DOHH2 (cell line): ENCODE data around the gene TIMP3.
"Not testable (repeated sequence)": the region's sequence is repeated elsewhere in the genome, so short reads cannot be mapped to it uniquely, and the experiment has no call there.

Experiments used
- EZH2phosphoT487 ChIP-seq: fragments of 200-600 bp; sonication (generic); IDR thresholded peaks from 2 replicates; pipeline ENCODE4 v1.6.1; 2017; ENCODE audit warnings: borderline replicate concordance, mild to moderate bottlenecking, antibody characterized with exemption, low read length, moderate library complexity, mixed read lengths
- TF ChIP-seq, protein P1 (sequence below): fragments of 200-600 bp; sonication (generic); IDR thresholded peaks from one replicate; pipeline ENCODE4 v1.5.1; 2014; ENCODE audit warnings: antibody characterized with exemption, mild to moderate bottlenecking, low read depth, low read length; ENCODE audit not compliant: poor library complexity, severe bottlenecking

DNA sequence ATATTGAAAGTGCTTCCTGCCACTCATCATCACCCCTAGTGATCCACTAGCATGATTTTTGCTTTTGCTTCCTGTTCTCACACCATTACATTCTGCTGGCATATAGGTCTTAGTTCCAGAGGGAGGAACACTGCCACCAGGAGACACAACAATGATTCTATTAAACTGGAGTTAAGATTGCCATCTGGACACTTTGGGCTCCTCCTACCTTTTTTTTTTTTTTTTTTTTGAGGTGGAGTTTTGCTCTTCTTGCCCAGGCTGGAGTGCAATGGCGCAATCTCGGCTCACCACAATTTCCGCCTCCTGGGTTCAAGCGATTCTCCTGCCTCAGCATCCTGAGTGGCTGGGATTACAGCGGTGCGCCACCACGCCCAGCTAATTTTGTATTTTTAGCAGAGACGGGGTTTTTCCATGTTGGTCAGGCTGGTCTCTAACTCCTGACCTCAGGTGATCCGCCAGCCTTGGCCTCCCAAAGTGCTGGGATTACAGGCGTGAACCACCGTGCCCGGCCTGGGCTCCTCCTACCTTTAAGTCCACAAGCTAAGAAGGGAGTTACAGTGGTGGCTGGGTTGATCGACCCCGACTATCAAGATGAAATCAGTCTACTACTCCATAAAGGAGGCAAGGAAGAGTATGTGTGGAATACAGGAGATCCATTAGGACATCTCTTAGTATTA, 44.3 kb upstream of the TIMP3 start:
- TF ChIP-seq EZH2phosphoT487: not testable (repeated sequence)
- TF ChIP-seq, protein P1, sequence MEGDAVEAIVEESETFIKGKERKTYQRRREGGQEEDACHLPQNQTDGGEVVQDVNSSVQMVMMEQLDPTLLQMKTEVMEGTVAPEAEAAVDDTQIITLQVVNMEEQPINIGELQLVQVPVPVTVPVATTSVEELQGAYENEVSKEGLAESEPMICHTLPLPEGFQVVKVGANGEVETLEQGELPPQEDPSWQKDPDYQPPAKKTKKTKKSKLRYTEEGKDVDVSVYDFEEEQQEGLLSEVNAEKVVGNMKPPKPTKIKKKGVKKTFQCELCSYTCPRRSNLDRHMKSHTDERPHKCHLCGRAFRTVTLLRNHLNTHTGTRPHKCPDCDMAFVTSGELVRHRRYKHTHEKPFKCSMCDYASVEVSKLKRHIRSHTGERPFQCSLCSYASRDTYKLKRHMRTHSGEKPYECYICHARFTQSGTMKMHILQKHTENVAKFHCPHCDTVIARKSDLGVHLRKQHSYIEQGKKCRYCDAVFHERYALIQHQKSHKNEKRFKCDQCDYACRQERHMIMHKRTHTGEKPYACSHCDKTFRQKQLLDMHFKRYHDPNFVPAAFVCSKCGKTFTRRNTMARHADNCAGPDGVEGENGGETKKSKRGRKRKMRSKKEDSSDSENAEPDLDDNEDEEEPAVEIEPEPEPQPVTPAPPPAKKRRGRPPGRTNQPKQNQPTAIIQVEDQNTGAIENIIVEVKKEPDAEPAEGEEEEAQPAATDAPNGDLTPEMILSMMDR: not testable (repeated sequence)
